K562 (cell line): Measurements from ENCODE around the gene OSM. TPM values are rescaled to one million over a fixed set of nuclear protein-coding genes. Genes with fewer than 3 reads are reported as not detected.

ENCODE experiments used
- ATAC-seq: fragments of 200-7000 bp; cut with Tn5 transposase; 3 replicates; pipeline ENCODE4 v1.9.1; 2020; ENCODE audit warnings: moderate library complexity
- BruUV-seq: library from RNA; stranded (reverse); fragments of 400-500 nt; replicated peaks from 2 replicates; lab custom pipeline; 2021; lab: Mats Ljungman, UMichigan
- CTCF ChIA-PET: fragments of 300-600 bp; formaldehyde crosslinking; extraction: SDS; loops from one replicate; lab custom pipeline; 2021; ENCODE audit warnings: low intra/inter-chr PET ratio; lab: Yijun Ruan, JAX
- POLR2A ChIA-PET: fragments of 300-600, 350-650 bp; sonication (Branson Sonifier 250); formaldehyde crosslinking; extraction: SDS; loops from one replicate; lab custom pipeline; 2021; ENCODE audit warnings: antibody characterized with exemption, inconsistent platforms; lab: Yijun Ruan, JAX
- DNase-seq, 4 experiments: peaks; one replicate each; pipeline versions ENCODE4 v3.0.0 to v3.0.0-alpha.2; 2011 to 2018; ENCODE audit warnings: low spot score in 3 of 4, mixed read lengths in 3 of 4; ENCODE audit errors: extremely low read depth in 1 of 4
- FAIRE-seq: peaks from 2 replicates; lab custom pipeline; 2011; peaks lifted over from hg19 to GRCh38; lab: Jason Lieb, UNC
- H2AFZ ChIP-seq: 2 replicates; pipeline ENCODE4 v1.6.0; 2011; ENCODE audit warnings: low read depth, low read length, control low read depth, inconsistent platforms
- H3K27ac ChIP-seq: fragments of 200-600 bp; 3 replicates; pipeline ENCODE4 v1.8.0; 2011; ENCODE audit warnings: low read depth, mild to moderate bottlenecking, control low read depth, inconsistent platforms, low read length, moderate library complexity, mixed read lengths; ENCODE audit errors: extremely low read depth
- H3K27me3 ChIP-seq, 2 experiments: fragments of 300-600 bp in 1 of 2; 2 replicates in 1 of 2; 3 replicates in 1 of 2; pipeline versions ENCODE4 v1.6.0 to v1.8.0; 2011; ENCODE audit warnings: inconsistent platforms in 2 of 2, low read length in 2 of 2, mild to moderate bottlenecking in 1 of 2, mixed read lengths in 1 of 2, moderate library complexity in 1 of 2; ENCODE audit not compliant: control insufficient read depth in 2 of 2, insufficient read depth in 2 of 2
- H3K36me3 ChIP-seq: fragments of 300-600 bp; 3 replicates; pipeline ENCODE4 v1.8.0; 2011; ENCODE audit warnings: mild to moderate bottlenecking, low read length, inconsistent platforms; ENCODE audit not compliant: control insufficient read depth, insufficient read depth
- H3K4me1 ChIP-seq, 2 experiments: fragments of 200-600 bp in 1 of 2; replicated peaks in 1 of 2; 2 replicates in 1 of 2; 3 replicates in 1 of 2; pipeline versions ENCODE4 v1.5.1 to v1.8.0; 2011; ENCODE audit warnings: inconsistent platforms in 2 of 2, low read length in 2 of 2, mild to moderate bottlenecking in 1 of 2, mixed read lengths in 1 of 2, moderate library complexity in 1 of 2; ENCODE audit not compliant: control insufficient read depth in 2 of 2, insufficient read depth in 2 of 2
- H3K4me2 ChIP-seq: 2 replicates; pipeline ENCODE4 v1.6.1; 2011; ENCODE audit warnings: low read length, control low read depth, inconsistent platforms, mixed read lengths; ENCODE audit not compliant: insufficient read depth
- H3K4me3 ChIP-seq: fragments of 200-600 bp; sonication (generic), shearing (Covaris generic); 2 replicates; pipeline ENCODE4 v1.5.1; 2016; ENCODE audit warnings: control low read depth, inconsistent platforms
- H3K79me2 ChIP-seq: fragments of 200-600 bp; 3 replicates; pipeline ENCODE4 v1.8.0; 2011; ENCODE audit warnings: low read length, inconsistent platforms; ENCODE audit not compliant: control insufficient read depth, insufficient read depth
- H3K9ac ChIP-seq, 2 experiments: 2 replicates each; pipeline versions ENCODE4 v1.6.0 to v1.6.1; 2011; ENCODE audit warnings: low read depth in 2 of 2, low read length in 2 of 2, control low read depth in 1 of 2, inconsistent platforms in 1 of 2, mild to moderate bottlenecking in 1 of 2, mixed read lengths in 1 of 2; ENCODE audit not compliant: insufficient read depth in 1 of 2
- H3K9me1 ChIP-seq: one replicate; pipeline ENCODE4 v1.6.0; 2011; ENCODE audit warnings: inconsistent platforms, mild to moderate bottlenecking, low read length, moderate library complexity; ENCODE audit not compliant: control insufficient read depth, insufficient read depth
- H3K9me3 ChIP-seq: replicated peaks from 2 replicates; pipeline ENCODE4 v1.5.1; 2011; ENCODE audit warnings: low read depth, low read length, inconsistent platforms; ENCODE audit not compliant: control insufficient read depth, insufficient read depth
- H4K20me1 ChIP-seq: replicated peaks from 2 replicates; pipeline ENCODE4 v1.6.1; 2011; ENCODE audit warnings: low read length, inconsistent platforms, mixed read lengths; ENCODE audit not compliant: control insufficient read depth, insufficient read depth
- BACH1 ChIP-seq: fragments of 200-800 bp; sonication (Bioruptor generic); IDR thresholded peaks from 2 replicates; pipeline ENCODE4 v1.6.1; 2016; ENCODE audit warnings: missing genetic modification characterization, missing compliant biosample characterization
- BCOR ChIP-seq: fragments of 450-650 bp; IDR thresholded peaks from 2 replicates; pipeline ENCODE4 v1.6.1; 2016
- HDAC3 ChIP-seq: fragments of 450-650 bp; IDR thresholded peaks from 2 replicates; pipeline ENCODE4 v1.6.1; 2018; ENCODE audit warnings: borderline replicate concordance, mild to moderate bottlenecking, moderate library complexity; ENCODE audit not compliant: partially characterized antibody
- MYBL2 ChIP-seq, 2 experiments: fragments of 450-650 bp in 1 of 2; sonication (generic) in 1 of 2; formaldehyde crosslinking in 1 of 2; IDR thresholded peaks; 2 replicates each; pipeline versions ENCODE4 v1.6.1 to v1.8.1; 2017 to 2022; ENCODE audit warnings: borderline replicate concordance in 1 of 2, inconsistent platforms in 1 of 2, low read depth in 1 of 2, mild to moderate bottlenecking in 1 of 2, missing genetic modification reagents in 1 of 2, moderate library complexity in 1 of 2
- RUNX1 ChIP-seq: sonication (generic); IDR thresholded peaks from 2 replicates; pipeline ENCODE4 v1.6.1; 2016; ENCODE audit warnings: antibody characterized with exemption, low read depth
- SMAD1 ChIP-seq: fragments of 150-350 bp; IDR thresholded peaks from 2 replicates; pipeline ENCODE4 v1.6.1; 2014; ENCODE audit warnings: low read length, low read depth; ENCODE audit not compliant: partially characterized antibody
- SMARCC2 ChIP-seq: fragments of 450-650 bp; IDR thresholded peaks from 2 replicates; pipeline ENCODE4 v1.6.1; 2017; ENCODE audit warnings: antibody characterized with exemption, moderate library complexity, mild to moderate bottlenecking, low read depth
- TCFL5 ChIP-seq: fragments of 250-450 bp; sonication (Bioruptor Pico); conservative IDR thresholded peaks from 2 replicates; pipeline ENCODE4 v1.6.1; 2021; ENCODE audit warnings: mild to moderate bottlenecking, moderate library complexity, matching md5 sums
- TRIM24 ChIP-seq, 2 experiments: fragments of 450-650 bp; IDR thresholded peaks; 2 replicates each; pipeline ENCODE4 v1.6.1; 2016
- ZNF766 ChIP-seq: fragments of 200-800 bp; sonication (Bioruptor generic); conservative IDR thresholded peaks from 2 replicates; pipeline ENCODE4 v1.6.1; 2016; ENCODE audit warnings: missing genetic modification characterization, missing compliant biosample characterization
- WGBS: fragments of 100-300 bp; shearing (Covaris generic); methylation state at CpG from one replicate; pipeline ENCODE4 v1.1.6; 2016; ENCODE audit warnings: low coverage, mixed read lengths; ENCODE audit not compliant: insufficient coverage; ENCODE audit errors: missing lambda C conversion rate; 5-methylcytosine and 5-hydroxymethylcytosine counted together
- in situ Hi-C: fragments of 300-500 bp; cut with MboI; formaldehyde crosslinking; loops from 4 replicates; pipeline ENCODE4 v1.15.0; 2018; ENCODE audit warnings: inconsistent platforms, mixed read lengths
- intact Hi-C: fragments of 100-400 bp; cut with micrococcal nuclease; formaldehyde crosslinking; loops from 2 replicates; pipeline ENCODE4 v1.14.2; 2022
- polyA plus RNA-seq, 8 experiments: library from polyadenylated mRNA; depleted of rRNA in 4 of 8; stranded (reverse) in 5 of 8; unstranded in 3 of 8; fragments of >200 nt; fragmentation: Nextera tagmentation in 2 of 8; fragmentation: Illumina TruSeq in 1 of 8; extraction: Ambion mirVana in 2 of 8; extraction: Trizol in 1 of 8; gene quantifications; 2 replicates each; pipeline versions ENCODE4 v1.2.1 to v1.2.3, GENCODE V29; 2011 to 2014; ENCODE audit warnings: inconsistent platforms in 1 of 8, missing spikeins in 1 of 8
- total RNA-seq, 7 experiments: library from RNA; depleted of rRNA in 6 of 7; stranded (reverse); fragments of >200 nt in 6 of 7; fragmentation: Illumina TruSeq in 2 of 7; extraction: Trizol in 2 of 7; gene quantifications; 2 replicates each; pipeline versions ENCODE4 v1.2.1 to v1.2.3, GENCODE V29; 2011 to 2021; ENCODE audit warnings: low replicate concordance in 1 of 7
- TF ChIP-seq, protein P1 (sequence below): fragments of 450-650 bp; IDR thresholded peaks from 2 replicates; pipeline ENCODE4 v1.6.1; 2018; ENCODE audit warnings: mild to moderate bottlenecking, low read depth; ENCODE audit not compliant: partially characterized antibody
- TF ChIP-seq, protein P2 (sequence below), 3 experiments: fragments of 200-800 bp in 1 of 3; fragments of 250-450 bp in 1 of 3; fragments of 450-650 bp in 1 of 3; sonication (Bioruptor Pico) in 1 of 3; sonication (Bioruptor generic) in 1 of 3; formaldehyde crosslinking in 1 of 3; IDR thresholded peaks; 2 replicates each; pipeline versions ENCODE4 v1.6.1 to v1.8.0; 2016 to 2022; ENCODE audit warnings: mild to moderate bottlenecking in 2 of 3, missing genetic modification characterization in 2 of 3, missing compliant biosample characterization in 1 of 3, moderate library complexity in 1 of 3

OSM gene
- total and polyA plus RNA-seq, 9 of the 15 experiments (the other 6 are each of a cell fraction or from before 2014, with no cell fraction given), result 0.22 TPM; not detected in 8

DNA sequence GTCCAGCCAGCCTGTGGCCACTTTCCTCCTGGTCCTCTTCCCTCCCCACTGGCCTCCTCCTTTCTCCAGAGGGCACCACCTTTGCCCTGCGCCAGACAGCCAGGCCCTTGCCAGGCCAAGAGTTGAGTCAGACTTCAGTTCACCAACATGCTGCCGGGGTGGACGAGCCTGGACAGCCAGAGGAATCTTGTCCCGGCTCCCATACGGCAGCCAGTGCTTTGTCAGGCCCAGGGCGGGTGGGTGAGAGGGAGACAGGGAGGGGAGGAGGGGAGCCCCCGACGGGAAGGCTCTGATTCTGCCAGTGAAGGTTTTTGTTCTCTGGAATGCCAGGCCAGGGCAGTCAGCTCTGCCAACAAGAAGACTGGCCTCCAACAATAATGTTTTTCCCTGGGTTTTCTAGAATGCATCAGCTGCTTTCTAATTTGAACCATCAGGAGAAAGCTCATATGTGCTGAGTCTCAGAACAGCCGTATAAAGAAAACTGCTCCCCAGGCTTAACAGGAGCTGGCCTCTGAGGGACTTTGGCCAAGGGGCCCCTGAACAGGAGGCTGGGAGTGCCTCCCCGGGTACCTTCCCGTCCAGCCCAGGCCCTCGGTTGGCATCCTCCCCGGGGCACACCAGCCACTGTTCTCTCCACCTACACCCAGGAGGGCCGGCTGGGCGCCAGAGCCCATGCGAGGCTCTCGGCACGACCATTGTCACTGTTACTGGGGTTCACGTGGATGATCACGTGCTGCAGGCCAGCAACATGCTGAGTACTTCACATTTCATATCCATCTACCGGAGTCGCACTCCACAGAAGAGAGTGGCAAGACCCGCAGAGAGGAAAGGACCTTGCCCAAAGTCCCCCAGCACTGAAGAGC, 48.7 kb downstream of the OSM start (continued):
- TF ChIP-seq, protein P1, sequence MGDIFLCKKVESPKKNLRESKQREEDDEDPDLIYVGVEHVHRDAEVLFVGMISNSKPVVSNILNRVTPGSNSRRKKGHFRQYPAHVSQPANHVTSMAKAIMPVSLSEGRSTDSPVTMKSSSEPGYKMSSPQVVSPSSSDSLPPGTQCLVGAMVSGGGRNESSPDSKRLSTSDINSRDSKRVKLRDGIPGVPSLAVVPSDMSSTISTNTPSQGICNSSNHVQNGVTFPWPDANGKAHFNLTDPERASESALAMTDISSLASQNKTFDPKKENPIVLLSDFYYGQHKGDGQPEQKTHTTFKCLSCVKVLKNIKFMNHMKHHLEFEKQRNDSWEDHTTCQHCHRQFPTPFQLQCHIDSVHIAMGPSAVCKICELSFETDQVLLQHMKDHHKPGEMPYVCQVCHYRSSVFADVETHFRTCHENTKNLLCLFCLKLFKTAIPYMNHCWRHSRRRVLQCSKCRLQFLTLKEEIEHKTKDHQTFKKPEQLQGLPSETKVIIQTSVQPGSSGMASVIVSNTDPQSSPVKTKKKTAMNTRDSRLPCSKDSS, result no peak

DNA sequence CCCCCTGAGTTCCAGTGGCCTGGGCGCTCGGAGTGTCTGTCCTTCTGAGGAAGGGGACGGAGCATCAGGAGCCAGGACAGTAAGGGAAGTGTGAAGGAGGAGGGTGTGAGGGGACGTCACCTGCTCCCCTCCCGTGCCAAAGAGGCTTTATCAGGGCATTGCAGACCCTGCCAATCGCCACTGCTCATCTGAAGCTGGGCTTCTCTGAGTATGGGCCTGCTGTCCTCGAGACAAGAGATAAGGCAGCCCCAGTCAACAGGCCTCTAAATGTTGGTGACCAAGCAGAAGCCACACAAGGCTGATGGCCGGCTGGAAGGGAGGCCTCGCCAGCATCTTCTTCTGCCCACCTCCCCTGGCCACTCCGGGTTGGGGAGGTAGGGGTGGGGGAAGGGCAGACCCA, 49.9 kb downstream of the OSM start:
- intact Hi-C loops (loop anchor here (5.0 kb wide), 1 partner anchor 34 kb away; no protein-coding TSS in a partner anchor), in situ Hi-C loops (no loop called here)
- no peaks in the 10 kb centered on the region for H3K36me3 ChIP-seq
- BruUV-seq, result no TSS peak
- H4K20me1 ChIP-seq, result 0 out of 2 replicates have a peak, but pooled peaks cover 3% of the 10 kb centered on the region
- no peaks in the 10 kb centered on the region for H3K79me2 ChIP-seq
- 2% methylated on average over 7 of the region's 10 CpGs for WGBS
- 0 out of 2 replicates have a peak overlapping the region, but pooled peaks have one; percentile 39 for H2AFZ ChIP-seq
- no peak overlapping the region; the same call in 2 of the 3 replicates for H3K27ac ChIP-seq
- no peaks in the 10 kb centered on the region for H3K9me1 ChIP-seq
- ATAC-seq (peak; percentile 93), DNase-seq (peak; percentile 88 to 93 (median 90)), FAIRE-seq (peak; percentile 96)
- POLR2A ChIA-PET, result interaction anchor here (0.6 kb wide), 1 partner anchor 16 kb away, joined by 3 read pairs; no protein-coding TSS in a partner anchor
- peaks cover 0 to 13% of the 10 kb centered on the region in 2 experiments; a peak in 2 of 5 replicates for H3K27me3 ChIP-seq
- CTCF ChIA-PET, result no interaction called here
- peaks cover 24 to 40% of the 10 kb centered on the region in 2 experiments; a peak in 4 of 5 replicates for H3K4me1 ChIP-seq
- no peaks in the 10 kb centered on the region for H3K9me3 ChIP-seq
- no peak overlapping the region for H3K4me3 ChIP-seq
- H3K4me2 ChIP-seq, result peak overlapping the region; percentile 34; the same call in 1 of the 2 replicates
- no peak overlapping the region for H3K9ac ChIP-seq
- peak; percentile 92 for TF ChIP-seq ZNF766 (CRISPR knock-in tag)
- TF ChIP-seq, protein P2, sequence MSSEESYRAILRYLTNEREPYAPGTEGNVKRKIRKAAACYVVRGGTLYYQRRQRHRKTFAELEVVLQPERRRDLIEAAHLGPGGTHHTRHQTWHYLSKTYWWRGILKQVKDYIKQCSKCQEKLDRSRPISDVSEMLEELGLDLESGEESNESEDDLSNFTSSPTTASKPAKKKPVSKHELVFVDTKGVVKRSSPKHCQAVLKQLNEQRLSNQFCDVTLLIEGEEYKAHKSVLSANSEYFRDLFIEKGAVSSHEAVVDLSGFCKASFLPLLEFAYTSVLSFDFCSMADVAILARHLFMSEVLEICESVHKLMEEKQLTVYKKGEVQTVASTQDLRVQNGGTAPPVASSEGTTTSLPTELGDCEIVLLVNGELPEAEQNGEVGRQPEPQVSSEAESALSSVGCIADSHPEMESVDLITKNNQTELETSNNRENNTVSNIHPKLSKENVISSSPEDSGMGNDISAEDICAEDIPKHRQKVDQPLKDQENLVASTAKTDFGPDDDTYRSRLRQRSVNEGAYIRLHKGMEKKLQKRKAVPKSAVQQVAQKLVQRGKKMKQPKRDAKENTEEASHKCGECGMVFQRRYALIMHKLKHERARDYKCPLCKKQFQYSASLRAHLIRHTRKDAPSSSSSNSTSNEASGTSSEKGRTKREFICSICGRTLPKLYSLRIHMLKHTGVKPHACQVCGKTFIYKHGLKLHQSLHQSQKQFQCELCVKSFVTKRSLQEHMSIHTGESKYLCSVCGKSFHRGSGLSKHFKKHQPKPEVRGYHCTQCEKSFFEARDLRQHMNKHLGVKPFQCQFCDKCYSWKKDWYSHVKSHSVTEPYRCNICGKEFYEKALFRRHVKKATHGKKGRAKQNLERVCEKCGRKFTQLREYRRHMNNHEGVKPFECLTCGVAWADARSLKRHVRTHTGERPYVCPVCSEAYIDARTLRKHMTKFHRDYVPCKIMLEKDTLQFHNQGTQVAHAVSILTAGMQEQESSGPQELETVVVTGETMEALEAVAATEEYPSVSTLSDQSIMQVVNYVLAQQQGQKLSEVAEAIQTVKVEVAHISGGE (CRISPR knock-in tag; IDR thresholded peaks at IDR 0.05), result peak in 1 of 3 experiments; percentile 86; a peak in 2 of 6 replicates
- no peak for TF ChIP-seq MYBL2 (IDR thresholded peaks at IDR 0.05; ENCODE audit: low read depth)
- no peak for TF ChIP-seq MYBL2 (CRISPR knock-in tag; IDR thresholded peaks at IDR 0.05; ENCODE audit: borderline replicate concordance)
- peak; percentile 56; the same call in 1 of the 2 replicates for TF ChIP-seq TCFL5 (CRISPR knock-in tag)
- peak; percentile 59 for TF ChIP-seq SMAD1
- TF ChIP-seq BCOR, result peak; percentile 79
- peak; percentile 45; the same call in 1 of the 2 replicates for TF ChIP-seq BACH1 (tag)
- peak; percentile 90 for TF ChIP-seq SMARCC2
- TF ChIP-seq RUNX1, result peak; percentile 88; the same call in 1 of the 2 replicates
- TF ChIP-seq HDAC3, result peak; percentile 85
- TF ChIP-seq TRIM24 (IDR thresholded peaks at IDR 0.05), result peak; percentile 92 to 95
